Vagina (tissue), 2 donors: ENCODE measurements around the gene S100P. TPM values are rescaled to one million over a fixed set of nuclear protein-coding genes. Genes with fewer than 3 reads are reported as not detected.
A peak's percentile ranks its signal among the peaks of the same experiment; 100 is the strongest.

Experiments used
- DNase-seq, 2 donors: peaks; one replicate each; pipeline ENCODE4 v3.0.0-alpha.2; 2017; ENCODE audit errors: extremely low spot score in 2 of 2
- H3K27ac ChIP-seq: fragments of 200-600 bp; sonication (generic); one replicate; pipeline ENCODE4 v1.5.1; 2019
- H3K27me3 ChIP-seq: fragments of 200-600 bp; sonication (generic); one replicate; pipeline ENCODE4 v1.5.1; 2019
- H3K36me3 ChIP-seq, 2 donors: fragments of 200-600 bp; sonication (generic); one replicate each; pipeline ENCODE4 v1.5.1; 2017 to 2019
- H3K4me1 ChIP-seq: fragments of 200-600 bp; sonication (generic); one replicate; pipeline ENCODE4 v1.5.1; 2019
- H3K4me3 ChIP-seq, 2 donors: fragments of 200-600 bp; sonication (generic); 1 replicate in 1 of 2; 2 replicates in 1 of 2; pipeline ENCODE4 v1.5.1; 2016 to 2019
- H3K9me3 ChIP-seq: fragments of 200-600 bp; sonication (generic); one replicate; pipeline ENCODE4 v1.5.1; 2019
- POLR2A ChIP-seq, 2 donors: fragments of 450-650 bp; IDR thresholded peaks; one replicate each; pipeline ENCODE4 v1.6.1; 2017; ENCODE audit warnings: antibody characterized with exemption in 2 of 2, mild to moderate bottlenecking in 2 of 2, moderate library complexity in 2 of 2
- POLR2AphosphoS5 ChIP-seq, 2 donors: sonication (generic); formaldehyde crosslinking; IDR thresholded peaks; one replicate each; pipeline ENCODE4 v1.9.0; 2017; ENCODE audit warnings: antibody characterized with exemption in 2 of 2, mild to moderate bottlenecking in 2 of 2, low read depth in 1 of 2; ENCODE audit not compliant: insufficient read depth in 1 of 2
- intact Hi-C: fragments of 100-400 bp; cut with DNase I; formaldehyde crosslinking; loops from one replicate; pipeline ENCODE4 v1.15.1; 2023
- total RNA-seq: library from RNA; depleted of rRNA; stranded (reverse); fragments of >200 nt; gene quantifications from one replicate; pipeline ENCODE4 v1.2.3, GENCODE V29; 2016
- TF ChIP-seq, protein P1 (sequence below), 3 experiments: fragments of 450-650 bp in 2 of 3; fragments of 200-600 bp in 1 of 3; sonication (generic) in 1 of 3; IDR thresholded peaks; one replicate each; pipeline ENCODE4 v1.5.1; 2017 to 2019; ENCODE audit warnings: antibody characterized with exemption in 3 of 3, mild to moderate bottlenecking in 2 of 3, moderate library complexity in 2 of 3

S100P gene
- total RNA-seq, 1 donor from 2014 or later = 18.2 TPM

DNA sequence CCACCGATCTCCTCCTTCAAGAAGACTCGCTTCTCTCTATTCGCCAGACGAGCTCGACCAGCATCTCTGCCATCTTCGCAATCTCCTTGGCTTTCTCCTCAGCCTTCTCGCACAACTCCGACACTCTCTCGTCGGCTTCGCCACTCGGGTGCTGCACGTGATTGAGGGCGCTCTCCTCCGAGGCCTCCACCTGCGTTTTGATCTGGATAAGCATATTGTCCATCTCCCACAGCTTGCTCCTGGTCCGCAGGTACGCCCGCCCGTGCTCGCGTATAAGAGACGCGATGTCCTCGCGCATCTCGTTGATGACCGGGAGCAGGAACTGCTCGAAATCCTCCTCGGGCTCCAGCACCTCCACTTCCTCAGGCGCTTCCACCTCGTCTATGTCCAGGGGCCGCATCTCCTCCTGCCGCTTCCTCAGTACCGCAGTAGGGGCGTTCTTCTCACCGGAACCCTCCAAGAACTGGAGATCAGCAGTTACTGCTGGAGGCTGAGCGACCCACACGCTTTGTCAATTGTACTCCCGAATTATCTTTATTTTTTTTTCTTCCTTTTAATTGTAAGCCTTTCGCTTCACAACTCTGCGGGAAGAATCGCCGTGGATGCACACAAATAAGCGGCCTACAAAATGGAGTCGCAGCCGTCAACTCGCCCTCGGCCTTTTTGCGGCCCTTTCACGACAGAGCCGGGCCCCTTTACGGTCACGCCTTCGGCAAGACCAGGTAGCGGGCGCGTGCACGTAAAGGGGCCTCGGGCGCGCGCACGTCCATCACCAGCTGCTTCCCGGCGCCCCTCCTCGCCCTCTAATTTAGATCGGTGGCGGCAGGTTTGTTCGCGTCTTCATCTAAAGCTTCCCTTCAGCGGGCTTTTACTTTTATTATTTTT lies 15.8 kb downstream of the S100P start, which contains the start of gene MRFAP1L1:
TSS of gene MRFAP1L1 (minus strand) at position 636 of the 885 bp plus-strand sequence. CDS start at position 400, 236 bp downstream.
- intact Hi-C loops = no loop called here
- H3K36me3 ChIP-seq = no peaks in the 10 kb centered on the region
- no peaks in the 10 kb centered on the region for H3K9me3 ChIP-seq
- H3K4me3 ChIP-seq = peak within 1 kb of the TSS; percentile 83 to 84
- no peaks in the 10 kb centered on the region for H3K27me3 ChIP-seq
- TF ChIP-seq, protein P1, sequence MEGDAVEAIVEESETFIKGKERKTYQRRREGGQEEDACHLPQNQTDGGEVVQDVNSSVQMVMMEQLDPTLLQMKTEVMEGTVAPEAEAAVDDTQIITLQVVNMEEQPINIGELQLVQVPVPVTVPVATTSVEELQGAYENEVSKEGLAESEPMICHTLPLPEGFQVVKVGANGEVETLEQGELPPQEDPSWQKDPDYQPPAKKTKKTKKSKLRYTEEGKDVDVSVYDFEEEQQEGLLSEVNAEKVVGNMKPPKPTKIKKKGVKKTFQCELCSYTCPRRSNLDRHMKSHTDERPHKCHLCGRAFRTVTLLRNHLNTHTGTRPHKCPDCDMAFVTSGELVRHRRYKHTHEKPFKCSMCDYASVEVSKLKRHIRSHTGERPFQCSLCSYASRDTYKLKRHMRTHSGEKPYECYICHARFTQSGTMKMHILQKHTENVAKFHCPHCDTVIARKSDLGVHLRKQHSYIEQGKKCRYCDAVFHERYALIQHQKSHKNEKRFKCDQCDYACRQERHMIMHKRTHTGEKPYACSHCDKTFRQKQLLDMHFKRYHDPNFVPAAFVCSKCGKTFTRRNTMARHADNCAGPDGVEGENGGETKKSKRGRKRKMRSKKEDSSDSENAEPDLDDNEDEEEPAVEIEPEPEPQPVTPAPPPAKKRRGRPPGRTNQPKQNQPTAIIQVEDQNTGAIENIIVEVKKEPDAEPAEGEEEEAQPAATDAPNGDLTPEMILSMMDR (IDR thresholded peaks at IDR 0.05) = no peak
- peak; percentile 88 to 98 for TF ChIP-seq POLR2AphosphoS5 (IDR thresholded peaks at IDR 0.05; ENCODE audit: insufficient read depth in 1 of 2, low read depth in 1 of 2)
- no peak for DNase-seq
- peaks cover 47% of the 10 kb centered on the region for H3K4me1 ChIP-seq
- H3K27ac ChIP-seq = peak within 1 kb of the TSS; percentile 82

DNA sequence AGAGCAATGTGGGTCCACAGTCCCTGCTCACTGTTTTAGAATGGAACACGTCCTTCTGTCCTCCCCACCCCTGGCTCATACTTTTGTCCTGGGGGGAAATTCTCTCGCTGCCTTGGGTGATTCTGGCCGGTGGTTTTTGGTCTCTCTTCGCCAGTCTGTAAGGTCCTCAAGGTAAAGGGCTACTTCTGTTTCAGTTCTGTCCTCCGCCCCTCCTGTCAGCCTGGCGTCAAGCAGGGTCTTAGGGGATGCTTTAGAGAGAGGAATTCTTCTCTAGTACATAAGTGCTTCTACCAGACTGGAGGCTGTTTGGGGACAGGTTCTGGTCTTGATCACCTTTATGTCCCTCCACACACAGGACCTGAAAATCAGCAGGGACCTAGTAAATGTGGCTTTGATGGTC lies 16.6 kb downstream of the S100P start:
- H3K27ac ChIP-seq = peak overlapping the region; percentile 82
- H3K36me3 ChIP-seq = no peaks in the 10 kb centered on the region
- no peaks in the 10 kb centered on the region for H3K9me3 ChIP-seq
- no peaks in the 10 kb centered on the region for H3K27me3 ChIP-seq
- H3K4me3 ChIP-seq = peak overlapping the region; percentile 83 to 84
- TF ChIP-seq, protein P1 (IDR thresholded peaks at IDR 0.05) = no peak
- TF ChIP-seq POLR2AphosphoS5 (IDR thresholded peaks at IDR 0.05; ENCODE audit: insufficient read depth in 1 of 2, low read depth in 1 of 2) = no peak
- no peak for TF ChIP-seq POLR2A (IDR thresholded peaks at IDR 0.05)
- H3K4me1 ChIP-seq = peaks cover 44% of the 10 kb centered on the region
- DNase-seq = no peak
- intact Hi-C loops = no loop called here

DNA sequence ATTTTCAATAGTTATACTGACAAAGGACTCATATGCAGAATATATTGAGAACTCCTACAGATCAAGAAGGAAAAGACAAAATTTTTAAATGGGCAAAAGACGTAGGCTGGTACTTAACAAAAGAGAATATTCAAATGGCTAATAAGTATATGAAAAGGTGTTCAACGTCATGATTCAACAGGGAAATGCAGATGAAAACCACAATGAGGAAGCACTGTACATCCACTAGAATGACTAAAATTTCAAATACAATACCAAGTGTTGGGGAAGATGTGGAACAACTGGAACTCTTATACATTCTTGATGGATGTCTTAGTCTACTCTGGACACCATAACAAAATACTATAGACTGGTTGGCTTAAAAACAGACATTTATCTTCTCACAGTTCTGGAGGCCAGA lies 17.3 kb downstream of the S100P start:
- Histone ChIP-seq H3K27ac (no peak overlapping the region), H3K27me3 (no peaks in the 10 kb centered on the region), H3K4me3 (no peak overlapping the region), H3K9me3 (no peaks in the 10 kb centered on the region), H3K4me1 (peaks cover 37% of the 10 kb centered on the region), H3K36me3 (no peaks in the 10 kb centered on the region)
- no peak for TF ChIP-seq POLR2AphosphoS5 (IDR thresholded peaks at IDR 0.05; ENCODE audit: insufficient read depth in 1 of 2, low read depth in 1 of 2)
- no peak for TF ChIP-seq POLR2A (IDR thresholded peaks at IDR 0.05)
- TF ChIP-seq, protein P1 (IDR thresholded peaks at IDR 0.05) = no peak
- intact Hi-C loops = no loop called here
- no peak for DNase-seq

DNA sequence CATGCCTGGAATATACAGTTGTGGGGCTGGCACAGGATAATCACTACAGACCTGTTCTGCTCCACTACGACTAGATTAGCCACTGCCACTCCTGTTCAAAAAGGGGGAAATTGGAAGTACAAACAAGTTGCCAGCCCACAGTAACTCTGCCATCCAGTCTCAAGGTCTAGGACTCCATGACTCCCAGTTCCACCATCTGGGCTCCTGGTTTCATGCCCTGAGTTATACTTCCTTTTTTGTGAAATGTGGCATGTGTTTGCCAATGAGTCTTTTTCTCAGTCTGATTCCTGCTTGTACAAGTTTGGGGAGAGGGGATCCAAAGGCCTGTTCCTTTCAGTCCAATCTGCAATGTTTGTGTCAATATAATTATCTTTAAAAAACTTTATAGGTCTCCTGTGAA lies 21.3 kb downstream of the S100P start:
- Histone ChIP-seq H3K36me3 (no peaks in the 10 kb centered on the region), H3K27me3 (no peaks in the 10 kb centered on the region), H3K4me3 (no peak overlapping the region), H3K9me3 (no peaks in the 10 kb centered on the region), H3K4me1 (peaks cover 27% of the 10 kb centered on the region), H3K27ac (peak overlapping the region; percentile 87)
- no peak for DNase-seq
- intact Hi-C loops = no loop called here
- TF ChIP-seq POLR2AphosphoS5 (IDR thresholded peaks at IDR 0.05; ENCODE audit: insufficient read depth in 1 of 2, low read depth in 1 of 2) = no peak
- TF ChIP-seq, protein P1 (IDR thresholded peaks at IDR 0.05) = no peak
- TF ChIP-seq POLR2A (IDR thresholded peaks at IDR 0.05) = no peak

DNA sequence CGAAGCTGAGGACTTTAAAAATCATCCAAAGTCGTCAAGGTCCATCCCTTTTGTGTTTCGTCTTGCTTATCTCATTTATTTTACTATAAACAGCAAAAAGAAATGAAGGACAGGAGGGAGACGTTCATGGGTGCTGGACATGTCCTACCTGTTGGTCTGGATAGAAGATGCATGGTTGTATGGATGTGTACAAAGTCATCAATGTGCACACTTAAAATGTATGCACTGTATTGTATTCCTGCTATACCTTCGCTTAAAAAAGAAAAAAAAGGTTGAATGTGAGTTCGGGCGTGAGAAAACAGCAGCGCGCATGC lies 22.0 kb downstream of the S100P start:
- Histone ChIP-seq H3K36me3 (no peaks in the 10 kb centered on the region), H3K27me3 (no peaks in the 10 kb centered on the region), H3K4me3 (peak overlapping the region; percentile 88 to 98), H3K9me3 (no peaks in the 10 kb centered on the region), H3K27ac (peak overlapping the region; percentile 87), H3K4me1 (peaks cover 27% of the 10 kb centered on the region)
- DNase-seq = no peak
- intact Hi-C loops = loop anchor here (1.0 to 2.0 kb wide), 2 partner anchors 68 to 159 kb away; no protein-coding TSS in a partner anchor
- TF ChIP-seq, protein P1 (IDR thresholded peaks at IDR 0.05) = no peak
- peak in 1 of 2 donors; percentile 96 for TF ChIP-seq POLR2AphosphoS5 (IDR thresholded peaks at IDR 0.05; ENCODE audit: insufficient read depth in 1 of 2, low read depth in 1 of 2)
